ENCODE data around the gene MYO3B. TPM values are rescaled to one million over a fixed set of nuclear protein-coding genes. Genes with fewer than 3 reads are reported as not detected.

Gene MYO3B
- total and polyA plus RNA-seq, 2 donors (not counting 3 experiments of a cell fraction or from before 2014, with no cell fraction given) = 0.03 TPM; not detected in 1

- ChIA-PET CTCF (interaction anchor here (0.8 to 1.6 kb wide), 10 partner anchors 9 to 149 kb away, joined by 3 to 6 read pairs (median 4); no protein-coding TSS in a partner anchor), POLR2A (no interaction called here)
- TF ChIP-seq POLR2A (IDR thresholded peaks at IDR 0.05; ENCODE audit: low read depth, low read length) (no peak), JUN (IDR thresholded peaks at IDR 0.05; ENCODE audit: borderline replicate concordance, insufficient read depth, insufficient read length, low read depth) (no peak), CTCF (IDR thresholded peaks at IDR 0.05; ENCODE audit: extremely low read depth in 1 of 2, insufficient read depth in 1 of 2, low read depth in 1 of 2, low read length in 2 of 2) (no peak), FOS (IDR thresholded peaks at IDR 0.05; ENCODE audit: borderline replicate concordance, insufficient read depth, low read length) (no peak), POLR2AphosphoS5 (IDR thresholded peaks at IDR 0.05; ENCODE audit: insufficient read depth, low read depth, low read length) (no peak), MAX (IDR thresholded peaks at IDR 0.05; ENCODE audit: insufficient read depth, insufficient read length) (no peak), MYC (IDR thresholded peaks at IDR 0.05; ENCODE audit: low read depth, low read length) (no peak), GATA2 (IDR thresholded peaks at IDR 0.05; ENCODE audit: insufficient read depth, insufficient read length, low read depth, low read length) (no peak), EZH2 (IDR thresholded peaks at IDR 0.05; ENCODE audit: borderline replicate concordance, low read depth, low read length, severe bottlenecking) (no peak)
- Histone ChIP-seq H3K9me1 (replicated peaks; ENCODE audit: control insufficient read depth, extremely low read depth, insufficient read depth, low read length) (no peaks in the 10 kb centered on the region), H3K27me3 (ENCODE audit: control insufficient read depth in 2 of 2, insufficient read depth in 2 of 2, low read length in 2 of 2) (no peaks in the 10 kb centered on the region), H3K4me3 (replicated peaks in 1 of 3; ENCODE audit: insufficient read depth in 1 of 3, low read depth in 1 of 3, low read length in 3 of 3) (peak overlapping the region in 1 of 3 experiments; percentile 29), H3K9ac (replicated peaks; ENCODE audit: extremely low read depth, insufficient read depth, low read length) (no peak overlapping the region), H2AFZ (ENCODE audit: low read depth, low read length) (peak overlapping the region; percentile 85), H4K20me1 (replicated peaks; ENCODE audit: control insufficient read depth, extremely low read depth, insufficient read depth, low read length) (no peaks in the 10 kb centered on the region), H3K4me2 (ENCODE audit: insufficient read depth, low read length) (peak overlapping the region; percentile 57), H3K79me2 (ENCODE audit: control insufficient read depth, insufficient read depth, low read length) (no peaks in the 10 kb centered on the region), H3K4me1 (ENCODE audit: control insufficient read depth, extremely low read depth, insufficient read depth, low read length) (peaks cover 21% of the 10 kb centered on the region), H3K9me3 (replicated peaks; ENCODE audit: control insufficient read depth, insufficient read depth, low read length) (no peaks in the 10 kb centered on the region), H3K36me3 (ENCODE audit: control insufficient read depth in 2 of 2, extremely low read depth in 1 of 2, insufficient read depth in 2 of 2, low read length in 2 of 2) (no peaks in the 10 kb centered on the region), H3K27ac (ENCODE audit: insufficient read depth, low read depth, low read length) (no peak overlapping the region)
- BruUV-seq (replicated peaks) = no TSS peak
- dilution Hi-C loops (cut with MboI; ENCODE audit: extremely low pct_ligation_motif_present, low sequenced_read_pairs) (no loop called here), intact Hi-C loops (cut with micrococcal nuclease) (loop anchor here (1.0 to 5.0 kb wide), 2 partner anchors 26 to 123 kb away; no protein-coding TSS in a partner anchor)
- FAIRE-seq = peak; percentile 61
- DNase-seq (ENCODE audit: low read depth, low spot score) = peak; percentile 75
Observed at GRCh38 chr2:170530284-170530745, 352.4 kb downstream of the MYO3B start.
